Measurements from ENCODE around the gene CNFN. TPM values are rescaled to one million over a fixed set of nuclear protein-coding genes. Genes with fewer than 3 reads are reported as not detected.

CNFN gene
- total RNA-seq, 1 experiment from 2014 or later, result 4.5 TPM

GRCh38 chr19:42424345-42424707, 34.2 kb upstream of the CNFN start:
- Histone ChIP-seq H3K36me3 (ENCODE audit: low read depth, low read length) (no peaks in the 10 kb centered on the region), H3K9me3 (ENCODE audit: low read length) (no peaks in the 10 kb centered on the region), H3K79me2 (ENCODE audit: low read length) (no peaks in the 10 kb centered on the region), H3F3A (ENCODE audit: low read length, unreplicated experiment) (no peaks in the 10 kb centered on the region), H3K27me3 (ENCODE audit: low read length) (no peaks in the 10 kb centered on the region), H3K27ac (ENCODE audit: low read length) (no peak overlapping the region), H3K4me2 (ENCODE audit: low read length) (no peak overlapping the region), H3K9me2 (replicated peaks; ENCODE audit: low read length) (no peaks in the 10 kb centered on the region), H3K9ac (ENCODE audit: low read length) (no peak overlapping the region), H2AFZ (ENCODE audit: low read length) (no peak overlapping the region), H3K4me3 (ENCODE audit: low read length) (no peak overlapping the region), H3K4me1 (ENCODE audit: insufficient read depth, low read length) (peaks cover 26% of the 10 kb centered on the region), H4K20me1 (ENCODE audit: low read length) (no peaks in the 10 kb centered on the region)
- no peak for TF ChIP-seq EZH2 (IDR thresholded peaks at IDR 0.05; ENCODE audit: low read length, unreplicated experiment)
- no peak for TF ChIP-seq CTCF (conservative IDR thresholded peaks at IDR 0.05; ENCODE audit: low read depth, low read length)
- ATAC-seq, result no peak
- no peak for DNase-seq
- no TSS peak for BruUV-seq (replicated peaks)
- CTCF ChIA-PET, result no interaction called here
- POLR2A ChIA-PET (ENCODE audit: unreplicated experiment), result no interaction called here
- intact Hi-C loops (cut with micrococcal nuclease), result no loop called here

GRCh38 chr19:42423462-42424344, 33.6 kb upstream of the CNFN start:
- peak overlapping the region; percentile 86 for H3K4me2 ChIP-seq (ENCODE audit: low read length)
- TF ChIP-seq EZH2 (IDR thresholded peaks at IDR 0.05; ENCODE audit: low read length, unreplicated experiment) (no peak), CTCF (conservative IDR thresholded peaks at IDR 0.05; ENCODE audit: low read depth, low read length) (no peak), EZH2phosphoT487 (IDR thresholded peaks at IDR 0.05; ENCODE audit: borderline replicate concordance, low read length) (no peak)
- ChIA-PET POLR2A (ENCODE audit: unreplicated experiment) (interaction anchor here (0.5 kb wide), 1 partner anchor 181 kb away, joined by 4 read pairs; no protein-coding TSS in a partner anchor), CTCF (no interaction called here)
- peak; percentile 81 for DNase-seq
- H3K9me2 ChIP-seq (replicated peaks; ENCODE audit: low read length), result no peaks in the 10 kb centered on the region
- peak overlapping the region; percentile 96 for H2AFZ ChIP-seq (ENCODE audit: low read length)
- H3K27ac ChIP-seq (ENCODE audit: low read length), result no peak overlapping the region
- no peaks in the 10 kb centered on the region for H3K9me3 ChIP-seq (ENCODE audit: low read length)
- H3K4me1 ChIP-seq (ENCODE audit: insufficient read depth, low read length), result peaks cover 28% of the 10 kb centered on the region
- no peaks in the 10 kb centered on the region for H3K79me2 ChIP-seq (ENCODE audit: low read length)
- no peaks in the 10 kb centered on the region for H3F3A ChIP-seq (ENCODE audit: low read length, unreplicated experiment)
- no peaks in the 10 kb centered on the region for H3K36me3 ChIP-seq (ENCODE audit: low read depth, low read length)
- H3K9ac ChIP-seq (ENCODE audit: low read length), result peak overlapping the region; percentile 2; the same call in 1 of the 2 replicates
- no TSS peak for BruUV-seq (replicated peaks)
- peak; percentile 92 for ATAC-seq
- H3K4me3 ChIP-seq (ENCODE audit: low read length), result peak overlapping the region; percentile 72
- intact Hi-C loops (cut with micrococcal nuclease), result no loop called here
- no peaks in the 10 kb centered on the region for H3K27me3 ChIP-seq (ENCODE audit: low read length)
- H4K20me1 ChIP-seq (ENCODE audit: low read length), result no peaks in the 10 kb centered on the region

DNA sequence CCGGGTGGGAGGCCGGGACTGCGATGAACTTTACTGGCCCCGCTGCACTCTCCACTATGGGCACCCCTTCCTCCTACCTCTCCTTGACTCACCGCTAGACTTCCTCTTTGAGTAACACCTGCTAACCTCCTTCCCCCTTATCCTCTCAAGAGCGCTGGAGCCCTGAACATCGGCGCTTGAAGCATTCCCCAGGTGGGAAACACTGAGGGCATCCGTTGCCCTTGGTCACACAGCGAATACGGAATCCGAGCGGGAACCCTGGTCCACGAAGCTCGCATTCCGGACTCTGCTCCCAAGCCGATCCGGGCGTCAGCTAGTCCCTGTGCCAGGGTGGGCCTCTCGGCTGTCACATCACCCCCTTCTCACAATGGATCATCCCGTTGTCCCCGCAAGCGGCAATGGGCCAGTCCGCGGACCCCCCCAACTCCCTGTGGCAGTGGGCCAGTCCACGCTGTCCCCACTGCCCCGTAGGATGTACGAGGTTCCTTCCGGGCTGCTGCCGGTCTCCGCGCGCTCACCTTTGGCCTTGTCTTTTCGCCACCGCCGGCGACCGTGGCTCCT, 32.9 kb upstream of the CNFN start:
- Histone ChIP-seq H2AFZ (ENCODE audit: low read length) (peak overlapping the region; percentile 96), H3K4me2 (ENCODE audit: low read length) (peak overlapping the region; percentile 86), H4K20me1 (ENCODE audit: low read length) (no peaks in the 10 kb centered on the region), H3K9me2 (replicated peaks; ENCODE audit: low read length) (no peaks in the 10 kb centered on the region), H3K27me3 (ENCODE audit: low read length) (no peaks in the 10 kb centered on the region), H3K79me2 (ENCODE audit: low read length) (no peaks in the 10 kb centered on the region), H3F3A (ENCODE audit: low read length, unreplicated experiment) (no peaks in the 10 kb centered on the region), H3K9me3 (ENCODE audit: low read length) (no peaks in the 10 kb centered on the region), H3K36me3 (ENCODE audit: low read depth, low read length) (no peaks in the 10 kb centered on the region), H3K9ac (ENCODE audit: low read length) (peak overlapping the region; percentile 2; the same call in 1 of the 2 replicates), H3K4me3 (ENCODE audit: low read length) (peak overlapping the region; percentile 72), H3K27ac (ENCODE audit: low read length) (no peak overlapping the region), H3K4me1 (ENCODE audit: insufficient read depth, low read length) (peaks cover 28% of the 10 kb centered on the region)
- TF ChIP-seq EZH2phosphoT487 (IDR thresholded peaks at IDR 0.05; ENCODE audit: borderline replicate concordance, low read length) (no peak), EZH2 (IDR thresholded peaks at IDR 0.05; ENCODE audit: low read length, unreplicated experiment) (no peak), CTCF (conservative IDR thresholded peaks at IDR 0.05; ENCODE audit: low read depth, low read length) (no peak)
- intact Hi-C loops (cut with micrococcal nuclease), result no loop called here
- CTCF ChIA-PET, result no interaction called here
- BruUV-seq (replicated peaks), result TSS peak; percentile 24
- ATAC-seq (no peak), DNase-seq (no peak)
- POLR2A ChIA-PET (ENCODE audit: unreplicated experiment), result interaction anchor here (0.5 kb wide), 1 partner anchor 180 kb away, joined by 4 read pairs; no protein-coding TSS in a partner anchor

Measured in PC-3 (cell line).